Suprapubic skin (tissue), 3 donors: ENCODE measurements around the gene NME3.

Experiments
- CTCF ChIP-seq, 2 donors: fragments of 200-600 bp in 1 of 2; fragments of 450-650 bp in 1 of 2; sonication (generic) in 1 of 2; IDR thresholded peaks; one replicate each; pipeline ENCODE4 v1.5.1; 2016 to 2019; ENCODE audit warnings: antibody characterized with exemption in 2 of 2, mild to moderate bottlenecking in 1 of 2, moderate library complexity in 1 of 2
- EP300 ChIP-seq: sonication (generic); formaldehyde crosslinking; IDR thresholded peaks from one replicate; pipeline ENCODE4 v1.6.1; 2017; ENCODE audit warnings: antibody characterized with exemption

GRCh38 chr16:1754204-1754603, 17.1 kb downstream of the NME3 start:
- TF ChIP-seq CTCF (IDR thresholded peaks at IDR 0.05) (no peak), EP300 (no peak)
